Urinary bladder (tissue), 4 donors: ENCODE measurements around the gene PITPNB. TPM values are rescaled to one million over a fixed set of nuclear protein-coding genes. Genes with fewer than 3 reads are reported as not detected.

Experiments used
- DNase-seq: peaks from one replicate; pipeline ENCODE4 v3.0.0-alpha.2; 2015; ENCODE audit errors: extremely low spot score
- H3K27ac ChIP-seq: one replicate; pipeline ENCODE4 v1.5.1; 2013; ENCODE audit warnings: low read depth, mild to moderate bottlenecking, moderate library complexity
- H3K36me3 ChIP-seq: one replicate; pipeline ENCODE4 v1.6.1; 2013; ENCODE audit warnings: mild to moderate bottlenecking, moderate library complexity; ENCODE audit not compliant: insufficient read depth
- H3K4me1 ChIP-seq: one replicate; pipeline ENCODE4 v1.6.1; 2013; ENCODE audit warnings: mild to moderate bottlenecking, moderate library complexity; ENCODE audit not compliant: insufficient read depth
- H3K4me3 ChIP-seq: one replicate; pipeline ENCODE4 v1.5.1; 2013; ENCODE audit warnings: low read depth, low read length
- WGBS: extraction: QIAGEN DNeasy Blood & Tissue Kit; methylation state at CpG from one replicate; pipeline ENCODE4 v1.1.7; 2013; 5-methylcytosine and 5-hydroxymethylcytosine counted together
- polyA plus RNA-seq: library from polyadenylated mRNA; stranded (reverse); fragments of 200-250 nt; gene quantifications from one replicate; pipeline ENCODE4 v1.2.3, GENCODE V29; 2013
- total RNA-seq: library from RNA; depleted of rRNA; stranded (reverse); fragments of >200 nt; gene quantifications from one replicate; pipeline ENCODE4 v1.2.3, GENCODE V29; 2014
- donor health status: healthy with polysubstance abuse.
- donor health status: healthy.

PITPNB gene
- total and polyA plus RNA-seq, 2 donors: 70.7 to 82.8 TPM

DNA sequence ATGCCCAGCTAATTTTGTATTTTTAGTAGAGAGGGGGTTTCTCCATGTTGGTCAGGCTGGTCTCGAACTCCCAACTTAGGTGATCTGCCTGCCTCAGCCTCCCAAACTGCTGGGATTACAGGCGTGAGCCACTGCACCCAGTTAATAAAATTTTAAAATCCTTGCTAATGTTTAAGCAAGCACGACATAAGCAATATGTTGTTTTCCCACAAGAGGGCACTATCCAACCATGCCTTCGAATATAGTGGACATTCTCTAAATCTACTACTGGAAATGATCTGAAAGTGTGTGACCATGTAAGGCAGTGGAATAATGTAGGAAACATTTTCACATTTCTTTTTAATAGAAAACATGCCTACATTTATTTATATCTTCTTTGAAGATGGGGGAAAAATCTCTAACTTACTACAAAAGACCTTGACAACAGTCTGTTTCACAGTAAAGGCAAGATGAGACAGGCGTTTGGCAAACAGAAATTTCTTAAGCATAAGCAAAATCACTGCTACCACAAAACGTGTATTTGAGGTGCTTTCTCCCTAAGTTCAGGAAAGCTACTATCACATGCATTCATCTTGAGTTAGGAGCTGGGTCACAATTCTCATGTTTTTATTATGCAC is 38.2 kb downstream of the PITPNB start:
- peak; percentile 64 for DNase-seq
- H3K4me1 ChIP-seq: no peaks in the 10 kb centered on the region
- peak overlapping the region; percentile 73 for H3K27ac ChIP-seq
- no peaks in the 10 kb centered on the region for H3K36me3 ChIP-seq
- no peak overlapping the region for H3K4me3 ChIP-seq
- 15% methylated on average over 6 of the region's 6 CpGs for WGBS

- no peaks in the 10 kb centered on the region for H3K4me1 ChIP-seq
- no peak for DNase-seq
- no peak overlapping the region for H3K27ac ChIP-seq
- no peaks in the 10 kb centered on the region for H3K36me3 ChIP-seq
- WGBS: 94% methylated on average over 1 of the region's 1 CpG
- no peak overlapping the region for H3K4me3 ChIP-seq
Measured at GRCh38 chr22:27879923-27880322, 39.1 kb downstream of the PITPNB start.

DNA sequence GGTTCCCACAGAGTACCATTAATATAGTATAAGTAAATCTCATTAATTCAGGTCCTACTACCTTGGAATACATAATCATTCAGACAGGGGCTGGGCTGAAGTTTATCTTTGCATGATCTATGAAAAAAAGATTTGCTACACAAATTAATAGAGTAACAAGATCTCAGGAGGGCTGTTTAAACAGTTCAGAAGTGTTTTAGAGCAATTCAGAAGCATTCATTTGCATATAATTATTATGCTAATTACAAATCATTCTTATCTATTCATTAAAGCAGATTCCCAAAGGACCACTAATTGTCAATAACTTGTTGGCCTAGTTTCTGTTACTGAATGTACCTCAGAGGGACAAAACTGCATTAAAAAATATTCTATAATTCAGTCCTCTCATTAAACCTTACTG is 40.5 kb downstream of the PITPNB start:
- H3K4me3 ChIP-seq: no peak overlapping the region
- H3K27ac ChIP-seq: no peak overlapping the region
- no peaks in the 10 kb centered on the region for H3K4me1 ChIP-seq
- H3K36me3 ChIP-seq: no peaks in the 10 kb centered on the region
- no peak for DNase-seq

DNA sequence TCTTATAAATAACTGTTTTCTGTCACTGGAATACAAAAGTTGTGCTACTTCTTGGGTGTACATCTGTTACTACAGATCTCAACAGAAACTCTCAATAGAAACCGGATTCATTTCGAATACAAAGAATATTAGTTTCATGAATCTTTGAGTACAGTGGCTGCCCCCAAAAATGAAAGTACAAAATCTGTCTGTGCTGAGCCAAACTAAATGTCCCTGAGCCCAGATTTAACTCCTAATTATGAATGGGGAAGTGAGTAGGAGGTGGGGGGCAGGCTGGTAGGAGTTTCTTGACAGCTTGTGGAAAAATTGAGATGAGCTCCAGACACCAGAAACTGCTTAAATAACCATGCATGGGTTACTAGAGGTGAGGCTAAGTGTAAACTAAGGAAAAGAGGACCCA is 41.6 kb downstream of the PITPNB start:
- Histone ChIP-seq H3K27ac (no peak overlapping the region), H3K36me3 (no peaks in the 10 kb centered on the region), H3K4me3 (no peak overlapping the region), H3K4me1 (no peaks in the 10 kb centered on the region)
- DNase-seq: no peak
- 59% methylated on average over 2 of the region's 2 CpGs for WGBS

- H3K36me3 ChIP-seq: no peaks in the 10 kb centered on the region
- H3K4me1 ChIP-seq: no peaks in the 10 kb centered on the region
- 26% methylated on average over 1 of the region's 1 CpG for WGBS
- no peak for DNase-seq
- no peak overlapping the region for H3K4me3 ChIP-seq
- no peak overlapping the region for H3K27ac ChIP-seq
Measured at GRCh38 chr22:27876684-27877083, 42.4 kb downstream of the PITPNB start.

- H3K36me3 ChIP-seq: no peaks in the 10 kb centered on the region
- H3K4me3 ChIP-seq: no peak overlapping the region
- no peak for DNase-seq
- no peak overlapping the region for H3K27ac ChIP-seq
- WGBS: 88% methylated on average over 2 of the region's 2 CpGs
- no peaks in the 10 kb centered on the region for H3K4me1 ChIP-seq
Measured at GRCh38 chr22:27875951-27876350, 43.1 kb downstream of the PITPNB start.

GRCh38 chr22:27874764-27875163 is 44.3 kb downstream of the PITPNB start:
- H3K4me1 ChIP-seq: no peaks in the 10 kb centered on the region
- H3K27ac ChIP-seq: no peak overlapping the region
- DNase-seq: no peak
- 61% methylated on average over 3 of the region's 3 CpGs for WGBS
- H3K4me3 ChIP-seq: no peak overlapping the region
- H3K36me3 ChIP-seq: peaks cover 2% of the 10 kb centered on the region

GRCh38 chr22:27874185-27874584 is 44.9 kb downstream of the PITPNB start:
- Histone ChIP-seq H3K36me3 (peaks cover 3% of the 10 kb centered on the region), H3K27ac (no peak overlapping the region), H3K4me3 (no peak overlapping the region), H3K4me1 (no peaks in the 10 kb centered on the region)
- 77% methylated on average over 6 of the region's 6 CpGs for WGBS
- no peak for DNase-seq

DNA sequence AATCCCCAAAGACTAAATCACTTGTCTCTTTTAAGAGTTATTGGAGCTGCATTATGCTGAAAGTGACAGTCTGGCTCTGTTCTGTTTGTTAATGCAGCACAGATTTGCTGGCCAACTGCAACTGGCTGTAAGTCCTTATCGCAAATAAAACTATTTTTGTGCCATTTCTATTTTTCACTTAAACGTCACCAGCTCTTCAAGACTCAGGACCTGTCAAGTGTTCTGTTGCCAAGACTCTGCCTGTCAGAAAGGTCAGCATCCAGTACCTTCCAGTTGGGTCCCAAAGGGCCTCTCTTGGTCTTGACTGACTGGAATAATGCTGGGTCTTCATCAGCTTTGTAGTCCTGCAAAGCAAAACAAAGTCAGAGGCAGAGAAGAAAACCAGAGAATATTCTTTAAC is 45.6 kb downstream of the PITPNB start:
- Histone ChIP-seq H3K4me1 (no peaks in the 10 kb centered on the region), H3K27ac (no peak overlapping the region), H3K36me3 (peaks cover 3% of the 10 kb centered on the region), H3K4me3 (no peak overlapping the region)
- WGBS: 29% methylated on average over 2 of the region's 2 CpGs
- DNase-seq: no peak

GRCh38 chr22:27872488-27872887 is 46.6 kb downstream of the PITPNB start:
- Histone ChIP-seq H3K27ac (no peak overlapping the region), H3K4me1 (no peaks in the 10 kb centered on the region), H3K4me3 (no peak overlapping the region), H3K36me3 (peaks cover 3% of the 10 kb centered on the region)
- DNase-seq: no peak
- 90% methylated on average over 1 of the region's 1 CpG for WGBS

DNA sequence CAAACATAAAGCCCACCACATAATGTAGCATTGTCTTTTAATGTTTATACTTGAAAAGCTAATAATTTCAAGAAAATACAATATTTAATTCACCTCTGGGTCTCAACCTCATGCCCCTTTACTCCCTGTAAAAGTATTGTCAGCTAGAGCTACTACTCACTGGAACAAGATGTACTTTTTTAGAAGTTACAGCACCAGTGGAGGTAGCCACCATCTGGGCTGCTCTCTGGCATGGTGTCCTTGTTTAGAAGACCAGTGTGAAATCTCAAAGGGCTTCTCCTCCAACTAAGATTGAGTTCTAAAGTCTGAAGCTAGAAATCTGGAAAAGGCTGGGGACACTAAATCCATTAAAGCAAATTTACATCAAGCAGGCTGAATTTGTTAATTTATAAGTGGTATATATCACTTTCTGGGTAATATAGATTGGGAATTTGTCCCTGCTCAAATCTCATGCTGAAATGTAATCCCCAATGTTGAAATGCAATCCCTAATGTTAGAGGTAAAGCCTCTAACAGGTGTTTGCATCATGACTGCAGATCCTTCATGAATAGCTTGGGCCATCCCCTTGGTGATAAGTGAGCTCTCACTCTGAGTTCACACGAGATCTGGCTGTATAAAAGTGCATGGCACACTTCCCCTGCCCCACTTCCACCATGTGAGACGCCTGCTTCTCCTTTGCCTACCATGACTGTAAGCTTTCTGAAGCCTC is 47.6 kb downstream of the PITPNB start:
- no peak overlapping the region for H3K4me3 ChIP-seq
- DNase-seq: no peak
- peaks cover 3% of the 10 kb centered on the region for H3K36me3 ChIP-seq
- H3K27ac ChIP-seq: no peak overlapping the region
- H3K4me1 ChIP-seq: no peaks in the 10 kb centered on the region
- WGBS: 92% methylated on average over 2 of the region's 2 CpGs

DNA sequence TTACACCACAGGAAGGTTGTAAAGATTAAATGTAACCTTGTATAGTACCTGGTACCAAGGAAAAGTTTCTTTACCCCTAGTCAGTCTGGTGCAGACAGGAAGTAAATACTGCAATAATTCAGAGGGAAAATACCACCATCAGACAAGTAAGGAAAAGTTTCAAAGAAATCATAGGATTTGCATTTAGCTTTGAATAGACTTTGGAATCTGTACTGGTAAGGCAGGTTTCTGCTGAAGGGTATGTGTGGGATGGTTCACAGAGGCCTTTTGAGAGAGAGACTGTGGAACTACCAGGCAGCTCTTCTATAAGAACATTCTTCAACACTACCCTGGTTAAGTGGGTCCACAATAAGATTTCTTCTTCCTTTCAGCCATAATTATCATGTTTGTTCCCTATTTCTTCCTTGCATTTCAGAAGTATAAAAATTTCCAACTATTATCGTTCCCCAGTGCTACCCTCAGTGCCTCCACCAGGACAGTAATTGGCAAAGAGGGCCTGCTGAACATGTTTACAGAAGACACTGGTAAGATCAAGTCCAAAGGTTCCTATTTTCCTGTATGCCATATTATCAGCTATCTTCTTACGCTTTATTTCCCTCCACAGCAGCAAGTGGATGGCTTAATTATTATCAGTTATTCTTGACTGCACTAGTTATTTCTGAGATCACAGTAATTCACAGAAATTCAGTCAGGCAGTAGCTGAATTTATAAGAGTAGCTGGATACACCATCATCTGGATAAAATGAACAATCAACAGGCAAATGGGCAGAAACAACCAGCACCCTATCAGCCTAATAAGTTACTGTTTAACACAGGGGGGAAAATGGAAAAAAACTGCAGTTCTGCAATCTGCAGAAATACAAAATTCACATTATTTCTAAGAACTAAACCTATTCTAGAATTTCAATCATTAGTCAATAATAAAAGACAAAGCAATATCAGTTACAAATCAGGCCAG is 48.5 kb downstream of the PITPNB start:
- no peak for DNase-seq
- peaks cover 3% of the 10 kb centered on the region for H3K36me3 ChIP-seq
- H3K4me1 ChIP-seq: no peaks in the 10 kb centered on the region
- WGBS: 81% methylated on average over 2 of the region's 2 CpGs
- H3K4me3 ChIP-seq: no peak overlapping the region
- no peak overlapping the region for H3K27ac ChIP-seq

DNA sequence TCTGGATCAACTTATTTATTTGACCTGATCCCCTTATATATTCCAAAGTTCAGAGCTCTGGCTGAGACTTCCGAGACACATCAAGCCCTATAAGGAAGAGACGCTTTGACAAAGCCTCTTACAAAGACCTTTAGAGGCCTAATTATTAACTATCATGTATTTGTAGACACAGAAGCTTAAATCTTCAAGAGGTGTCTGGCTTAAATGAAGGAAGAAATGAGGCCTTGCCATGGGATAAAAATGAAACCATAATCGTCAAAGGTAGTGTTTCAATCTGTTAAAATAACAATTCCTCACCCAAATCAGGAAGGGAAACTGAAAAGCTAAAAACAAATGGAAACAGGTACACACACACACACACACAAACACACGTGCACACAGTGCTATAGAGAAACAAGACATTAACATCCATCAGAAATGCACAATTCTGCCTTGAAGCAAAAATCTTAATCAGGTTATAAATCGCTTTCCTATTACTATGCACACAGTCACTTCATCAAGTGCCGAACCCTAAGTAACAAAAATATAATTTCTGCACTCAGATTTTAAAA is 50.2 kb downstream of the PITPNB start:
- H3K4me3 ChIP-seq: no peak overlapping the region
- no peak for DNase-seq
- WGBS: 45% methylated on average over 6 of the region's 6 CpGs
- H3K36me3 ChIP-seq: peaks cover 3% of the 10 kb centered on the region
- H3K27ac ChIP-seq: peak overlapping the region; percentile 40
- H3K4me1 ChIP-seq: no peaks in the 10 kb centered on the region
